Inferior parietal cortex (tissue), 1 donor: Measurements from ENCODE around the gene PIAS4.

Source experiments
- DNase-seq: peaks from one replicate; pipeline ENCODE4 v3.0.0-alpha.2; 2016; ENCODE audit errors: extremely low spot score

The PIAS4 gene

GRCh38 chr19:4042731-4043082, 35.2 kb downstream of the PIAS4 start:
- no peak for DNase-seq

- no peak for DNase-seq
Observed at GRCh38 chr19:4043401-4043800, 35.9 kb downstream of the PIAS4 start.

- no peak for DNase-seq
Observed at GRCh38 chr19:4043966-4044715, 36.6 kb downstream of the PIAS4 start.

GRCh38 chr19:4044990-4045465, 37.5 kb downstream of the PIAS4 start:
- no peak for DNase-seq

GRCh38 chr19:4045597-4046361, 38.2 kb downstream of the PIAS4 start:
- DNase-seq: no peak

- DNase-seq: no peak
Observed at GRCh38 chr19:4046362-4046691, 38.8 kb downstream of the PIAS4 start.

GRCh38 chr19:4046946-4047683, 39.6 kb downstream of the PIAS4 start:
- no peak for DNase-seq

- no peak for DNase-seq
Observed at GRCh38 chr19:4049432-4049831, 41.9 kb downstream of the PIAS4 start.

- no peak for DNase-seq
Observed at GRCh38 chr19:4051175-4052101, 43.9 kb downstream of the PIAS4 start.

- DNase-seq: no peak
Observed at GRCh38 chr19:4052114-4052992, 44.8 kb downstream of the PIAS4 start.

- DNase-seq: no peak
Observed at GRCh38 chr19:4052993-4053422, 45.5 kb downstream of the PIAS4 start.

- DNase-seq: no peak
Observed at GRCh38 chr19:4053423-4054324, 46.1 kb downstream of the PIAS4 start.

- no peak for DNase-seq
Observed at GRCh38 chr19:4054441-4055208, 47.1 kb downstream of the PIAS4 start.

GRCh38 chr19:4055209-4055552, 47.6 kb downstream of the PIAS4 start:
- no peak for DNase-seq

- DNase-seq: no peak
Observed at GRCh38 chr19:4057931-4058692, 50.6 kb downstream of the PIAS4 start.

- peak; percentile 56 for DNase-seq
Observed at GRCh38 chr19:4058693-4059452, 51.3 kb downstream of the PIAS4 start.

GRCh38 chr19:4059453-4059871, 51.9 kb downstream of the PIAS4 start:
- no peak for DNase-seq
